GM10266 (cell line): ENCODE measurements around the gene FHIT.
"Not testable (repeated sequence)": the region's sequence is repeated elsewhere in the genome, so short reads cannot be mapped to it uniquely, and the experiment has no call there.

ENCODE experiments used
- DNase-seq: peaks from one replicate; pipeline ENCODE4 v3.0.0; 2012; ENCODE audit errors: extremely low spot score
- TF ChIP-seq, protein P1 (sequence below): IDR thresholded peaks from 2 replicates; pipeline ENCODE4 v1.5.1; 2012; ENCODE audit warnings: mild to moderate bottlenecking, low read depth; ENCODE audit not compliant: control insufficient read depth, insufficient read depth; ENCODE audit errors: missing control alignments

Gene FHIT

DNA sequence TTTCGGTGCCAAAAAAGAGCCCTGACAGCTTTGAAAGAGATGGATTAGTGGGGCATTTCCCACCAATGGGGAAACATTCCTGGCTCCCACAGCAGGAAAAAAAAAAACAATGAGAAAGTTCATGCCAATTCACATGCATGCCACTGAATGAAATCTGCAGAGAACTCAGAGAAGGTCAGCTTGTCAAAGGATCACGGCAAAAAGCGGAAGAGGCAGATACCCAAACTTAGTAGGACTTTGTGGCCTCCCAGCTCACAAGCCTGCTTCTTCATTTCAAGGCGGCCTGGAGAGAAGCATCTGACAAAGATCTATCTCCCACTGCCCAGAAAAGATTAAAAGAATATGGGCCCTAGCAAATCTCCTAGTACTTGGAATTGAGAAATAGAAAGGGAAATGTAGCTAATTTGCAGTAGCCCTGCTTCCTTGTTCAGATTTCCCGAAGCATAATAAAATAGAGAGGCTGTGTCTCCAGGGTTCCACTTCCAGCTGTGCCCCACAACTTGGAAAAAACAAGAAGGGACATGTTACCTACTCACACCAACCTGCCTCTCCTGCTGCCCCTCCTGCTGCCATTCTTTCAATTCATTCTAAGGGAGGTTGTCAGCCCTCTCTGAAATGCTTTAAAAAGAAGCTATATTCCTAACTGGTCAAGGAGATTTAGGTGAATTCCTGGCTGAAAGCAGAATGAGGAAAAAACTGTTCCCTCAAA is 170.4 kb downstream of the FHIT start:
- DNase-seq, result no peak
- TF ChIP-seq, protein P1, sequence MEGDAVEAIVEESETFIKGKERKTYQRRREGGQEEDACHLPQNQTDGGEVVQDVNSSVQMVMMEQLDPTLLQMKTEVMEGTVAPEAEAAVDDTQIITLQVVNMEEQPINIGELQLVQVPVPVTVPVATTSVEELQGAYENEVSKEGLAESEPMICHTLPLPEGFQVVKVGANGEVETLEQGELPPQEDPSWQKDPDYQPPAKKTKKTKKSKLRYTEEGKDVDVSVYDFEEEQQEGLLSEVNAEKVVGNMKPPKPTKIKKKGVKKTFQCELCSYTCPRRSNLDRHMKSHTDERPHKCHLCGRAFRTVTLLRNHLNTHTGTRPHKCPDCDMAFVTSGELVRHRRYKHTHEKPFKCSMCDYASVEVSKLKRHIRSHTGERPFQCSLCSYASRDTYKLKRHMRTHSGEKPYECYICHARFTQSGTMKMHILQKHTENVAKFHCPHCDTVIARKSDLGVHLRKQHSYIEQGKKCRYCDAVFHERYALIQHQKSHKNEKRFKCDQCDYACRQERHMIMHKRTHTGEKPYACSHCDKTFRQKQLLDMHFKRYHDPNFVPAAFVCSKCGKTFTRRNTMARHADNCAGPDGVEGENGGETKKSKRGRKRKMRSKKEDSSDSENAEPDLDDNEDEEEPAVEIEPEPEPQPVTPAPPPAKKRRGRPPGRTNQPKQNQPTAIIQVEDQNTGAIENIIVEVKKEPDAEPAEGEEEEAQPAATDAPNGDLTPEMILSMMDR, result no peak

DNA sequence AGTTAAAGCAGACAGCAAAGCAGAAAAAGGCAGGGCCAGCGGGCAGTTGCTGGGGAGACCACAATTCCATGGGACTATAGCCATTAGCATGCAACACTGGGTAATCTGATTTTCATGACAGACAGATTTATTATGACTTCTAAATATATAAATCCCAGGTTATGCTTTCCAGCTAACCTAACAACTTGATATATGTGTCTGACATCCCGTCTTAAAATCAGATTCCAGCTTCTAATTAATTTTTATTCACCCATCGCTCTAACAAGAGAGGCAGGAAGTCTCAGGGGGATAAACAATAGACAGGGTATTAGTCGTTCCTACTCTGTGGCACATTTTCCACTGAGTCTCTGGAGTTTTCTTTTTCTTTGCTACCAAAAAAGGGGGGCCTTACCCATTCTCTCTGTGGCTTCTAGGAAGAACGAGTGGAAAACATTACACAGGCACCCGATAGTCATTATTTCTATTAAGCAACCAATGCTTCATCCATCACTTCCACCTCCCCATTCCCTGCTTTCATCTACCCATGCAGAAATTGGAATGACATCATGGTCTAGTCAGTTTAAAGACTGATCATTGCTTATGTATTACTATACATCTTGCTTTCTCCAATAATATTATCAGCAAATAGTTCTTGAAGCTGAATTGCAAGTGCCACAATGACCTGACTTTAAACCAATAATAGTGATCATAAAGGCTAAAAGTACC is 173.1 kb downstream of the FHIT start:
- DNase-seq, result no peak
- TF ChIP-seq, protein P1, result no peak

DNA sequence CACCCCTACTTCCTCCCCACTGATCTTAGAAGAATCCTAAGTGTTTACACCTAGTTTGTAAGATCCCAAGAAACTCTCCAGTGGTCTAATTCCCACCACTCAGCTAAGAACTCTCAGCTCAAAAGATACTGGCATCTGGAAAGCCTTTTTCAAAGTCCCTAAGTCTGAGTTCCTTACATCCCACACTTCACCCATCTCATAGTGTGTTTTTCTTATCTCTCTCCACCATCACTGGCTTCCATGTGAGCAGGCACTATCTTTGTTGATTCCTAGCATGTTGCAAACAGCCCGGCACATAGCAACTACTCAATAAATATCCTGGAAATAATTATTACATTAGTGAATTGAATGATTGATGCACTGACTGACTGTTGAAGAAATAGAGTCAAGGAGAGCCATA is 173.7 kb downstream of the FHIT start:
- TF ChIP-seq, protein P1, result no peak
- no peak for DNase-seq

DNA sequence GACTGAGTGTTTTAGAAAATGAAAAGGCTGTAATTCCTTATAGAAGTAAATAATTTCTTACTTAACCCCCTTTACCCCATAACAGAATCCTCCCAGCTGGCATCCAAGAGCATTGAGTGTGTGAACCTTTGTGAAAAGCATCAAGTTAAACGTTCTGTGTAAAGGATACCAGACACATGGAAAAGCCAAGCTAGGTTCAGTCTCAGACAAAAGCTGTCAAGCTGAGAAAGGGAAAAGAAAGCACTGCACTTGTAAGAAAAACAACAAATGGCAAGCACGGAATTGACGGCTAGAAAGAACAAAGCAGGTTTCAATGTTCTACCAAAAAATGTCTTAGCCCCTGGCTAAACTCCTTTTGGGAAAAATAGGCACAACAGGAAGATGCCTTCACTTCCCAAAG is 176.5 kb downstream of the FHIT start:
- TF ChIP-seq, protein P1, result no peak

DNA sequence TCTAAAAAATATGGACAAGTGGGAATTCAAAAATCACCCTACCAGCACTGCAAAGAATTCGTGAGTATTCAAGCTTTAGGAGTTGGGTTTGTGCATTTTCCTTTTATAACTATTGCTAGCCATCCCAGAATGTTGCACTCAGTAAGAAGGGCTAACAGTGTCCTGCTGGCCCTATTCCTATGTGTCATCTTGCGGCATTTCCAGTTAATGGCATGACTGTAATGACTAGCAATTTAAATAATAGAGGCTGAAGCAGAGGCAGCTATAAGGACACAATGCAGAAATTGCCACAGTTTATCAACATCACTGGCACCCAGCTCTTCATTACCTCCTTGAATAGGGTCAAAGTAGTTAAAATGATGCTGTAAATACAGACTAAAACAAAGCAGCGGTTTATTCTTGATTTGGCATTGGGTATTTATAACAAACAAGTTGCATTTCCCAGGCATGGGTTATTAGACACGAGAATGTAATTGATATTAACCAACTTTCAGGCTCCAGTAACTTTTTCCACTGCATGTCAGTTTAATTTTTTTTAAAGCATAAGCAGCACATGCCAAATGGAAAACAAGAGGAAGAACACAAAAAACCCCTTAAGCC is 177.6 kb downstream of the FHIT start:
- DNase-seq, result no peak
- TF ChIP-seq, protein P1, result no peak

More for the DNA sequence above, 176.5 kb downstream of the FHIT start:
- no peak for DNase-seq

DNA sequence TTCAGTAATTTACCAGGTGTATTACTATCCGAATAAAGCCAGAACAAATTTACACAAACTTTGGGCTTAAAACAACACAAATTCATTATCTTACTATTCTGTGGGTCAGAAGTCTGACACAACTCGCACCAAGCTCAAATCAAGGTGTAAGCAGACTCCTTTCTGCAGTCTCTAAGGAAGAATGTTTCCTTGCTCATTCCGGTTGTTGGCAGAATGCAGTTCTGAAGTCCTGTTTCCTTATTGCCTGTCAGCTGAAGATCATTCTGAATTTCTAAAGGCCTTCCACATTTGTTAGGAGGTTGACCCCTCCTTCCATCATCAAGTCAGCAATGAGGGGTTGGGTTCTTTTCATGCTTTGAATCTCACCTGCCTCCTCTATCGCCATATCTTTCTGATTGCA is 183.2 kb downstream of the FHIT start:
- TF ChIP-seq, protein P1, result no peak
- no peak for DNase-seq

DNA sequence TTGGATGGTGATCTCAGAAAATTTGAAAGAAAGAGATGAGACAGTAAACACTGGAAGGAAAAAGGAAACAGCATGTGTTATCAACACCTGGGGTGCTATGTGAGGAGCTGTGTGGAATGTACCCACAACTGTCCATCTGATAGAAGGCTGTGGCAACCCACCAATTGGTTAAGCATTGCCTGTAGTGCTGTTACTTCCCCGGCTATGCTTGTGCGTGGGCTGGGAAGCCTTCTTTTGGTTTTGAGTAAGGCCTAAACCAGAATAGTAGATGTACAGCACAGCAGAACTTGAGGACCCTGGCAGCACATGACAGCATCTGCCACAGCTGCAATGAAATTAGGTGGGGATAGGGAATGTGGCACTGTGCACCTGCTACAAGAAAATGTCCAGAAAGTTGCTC is 184.5 kb downstream of the FHIT start:
- TF ChIP-seq, protein P1, result no peak
- peak; percentile 14 for DNase-seq

DNA sequence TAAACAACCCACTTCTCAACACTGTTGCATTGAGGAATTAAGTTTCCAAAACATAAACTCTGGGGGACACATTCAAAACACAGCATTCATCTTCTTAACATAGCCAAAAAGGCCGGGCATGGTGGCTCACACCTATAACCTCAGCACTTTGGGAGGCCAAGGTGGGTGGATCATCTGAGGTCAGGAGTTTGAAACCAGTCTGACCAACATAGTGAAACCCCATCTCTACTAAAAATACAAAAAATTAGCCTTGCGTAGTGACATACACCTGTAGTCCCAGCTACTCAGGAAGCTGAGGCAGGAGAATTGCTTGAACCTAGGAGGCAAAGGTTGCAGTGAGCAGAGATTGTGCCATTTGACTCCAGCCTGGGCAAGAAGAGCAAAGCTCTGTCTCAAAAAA is 185.0 kb downstream of the FHIT start:
- DNase-seq, result not testable (repeated sequence)
